Stimulated activated naive CD4-positive, alpha-beta T cell treated with Interleukin-2 at 50 U/mL for 16 hours (primary cell): ENCODE results near the gene NAT9.

Experiments used
- DNase-seq: peaks from one replicate; lab custom pipeline; 2025; lab: John Stamatoyannopoulos, UW

The NAT9 gene

DNA sequence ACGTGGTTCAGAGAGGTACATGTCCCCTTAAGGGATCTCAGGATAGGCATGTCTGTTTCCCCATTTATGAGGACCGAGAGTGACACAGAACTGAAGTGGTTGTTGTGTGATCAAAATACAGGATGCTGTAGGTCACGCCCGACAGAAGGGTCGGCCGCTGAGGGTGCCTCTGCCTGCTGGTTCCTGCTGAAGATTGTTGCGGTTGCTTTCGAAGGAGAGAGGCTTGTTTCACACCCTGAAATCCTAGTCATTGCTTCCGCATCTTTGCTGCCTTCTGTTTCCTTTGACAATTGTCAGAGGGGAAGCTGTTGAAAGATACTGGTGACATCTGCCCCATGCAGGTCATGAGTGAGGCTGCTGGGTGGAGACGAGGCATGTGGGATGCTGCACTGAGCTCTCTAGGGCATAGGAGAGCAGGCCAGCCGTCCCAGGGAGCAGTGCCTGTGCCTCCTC is 3.8 kb upstream of the NAT9 start:
- DNase-seq = peak; percentile 62

DNA sequence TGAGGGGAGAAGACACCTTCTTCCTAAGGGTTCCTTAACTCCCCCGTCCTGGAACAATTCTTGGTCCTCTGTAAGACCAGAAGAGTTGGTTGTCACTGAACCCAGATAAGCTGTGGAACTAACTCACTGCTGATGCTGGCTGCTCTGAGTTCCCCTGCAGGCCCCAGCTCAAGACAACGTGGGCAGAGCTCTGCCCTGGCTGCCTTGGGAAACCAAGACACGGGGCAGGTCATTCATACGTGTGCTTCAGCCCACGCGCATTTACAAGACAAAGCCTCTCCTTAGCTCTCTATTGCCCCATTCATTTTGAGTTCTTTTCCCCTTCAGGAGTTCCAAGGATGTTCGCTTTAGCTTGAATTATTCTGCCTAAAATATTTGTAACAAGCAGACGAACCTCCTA is 3.4 kb upstream of the NAT9 start:
- peak; percentile 11 for DNase-seq

DNA sequence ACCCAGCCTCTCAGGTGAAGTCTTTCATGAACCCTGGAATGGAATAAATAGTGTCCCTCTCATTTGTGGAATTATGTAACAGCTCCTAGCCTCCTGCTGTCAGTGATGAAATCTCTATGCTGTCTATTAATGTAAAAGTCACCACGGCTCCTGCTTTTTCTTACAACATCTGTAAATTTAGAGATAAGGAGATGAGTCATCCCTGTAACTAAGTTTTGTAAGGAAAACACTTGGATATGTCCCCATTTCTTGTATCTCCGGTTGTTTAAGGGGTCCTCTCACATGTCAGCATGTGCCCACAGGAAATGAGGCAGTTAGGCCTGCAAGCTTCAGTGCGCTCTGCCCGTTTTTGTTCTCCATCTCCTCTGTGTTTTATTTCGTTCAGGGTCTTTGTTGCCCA is 2.8 kb upstream of the NAT9 start:
- DNase-seq = no peak

DNA sequence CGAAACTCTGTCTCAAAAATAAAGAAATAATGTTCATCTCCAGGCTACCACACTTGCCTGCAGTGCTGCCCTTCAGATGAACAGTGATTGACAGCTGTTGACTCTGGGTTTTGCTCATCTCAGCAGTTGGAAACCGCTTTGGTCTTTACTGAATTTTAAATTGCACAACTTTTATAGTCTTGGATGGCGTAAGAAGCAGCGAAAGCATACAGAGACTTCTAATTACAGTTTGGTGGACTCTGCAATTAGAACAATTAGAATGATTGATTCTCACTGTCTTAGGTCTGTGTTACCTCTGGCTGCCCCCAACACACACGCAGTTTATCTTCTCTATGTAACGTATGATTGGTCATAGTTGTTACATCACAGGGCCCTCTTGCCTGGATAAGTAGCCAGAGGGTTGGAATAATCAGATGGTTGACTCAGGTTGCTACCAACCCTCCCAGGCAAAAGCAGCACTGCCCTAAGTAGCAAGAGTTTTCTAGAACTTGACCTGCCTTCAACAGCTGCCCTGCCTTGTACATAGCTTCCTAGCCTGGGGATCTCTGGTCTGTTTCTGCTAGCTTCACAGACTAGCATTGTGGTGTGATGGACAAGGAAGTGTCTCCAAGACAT is 1.9 kb upstream of the NAT9 start:
- no peak for DNase-seq

DNA sequence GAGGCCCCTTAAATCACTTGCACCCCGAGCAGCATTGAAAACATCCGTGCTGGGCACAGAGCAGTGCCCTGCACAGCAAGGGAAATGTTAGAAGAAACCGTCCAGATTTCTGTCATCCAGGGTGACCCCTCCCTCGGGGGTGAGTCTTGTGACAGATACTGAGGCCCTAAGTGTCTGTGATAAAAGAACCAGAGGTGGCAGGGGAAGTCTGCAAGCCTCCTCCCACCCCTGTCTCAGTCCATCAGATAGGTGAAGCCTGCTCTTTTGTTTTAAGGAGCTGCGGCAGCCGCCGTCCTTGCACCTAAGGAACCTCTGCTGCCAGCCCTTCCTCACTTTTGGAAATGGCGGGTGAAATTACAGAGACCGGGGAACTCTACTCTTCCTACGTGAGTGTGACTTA is 845 bp upstream of the NAT9 start:
- DNase-seq = no peak

DNA sequence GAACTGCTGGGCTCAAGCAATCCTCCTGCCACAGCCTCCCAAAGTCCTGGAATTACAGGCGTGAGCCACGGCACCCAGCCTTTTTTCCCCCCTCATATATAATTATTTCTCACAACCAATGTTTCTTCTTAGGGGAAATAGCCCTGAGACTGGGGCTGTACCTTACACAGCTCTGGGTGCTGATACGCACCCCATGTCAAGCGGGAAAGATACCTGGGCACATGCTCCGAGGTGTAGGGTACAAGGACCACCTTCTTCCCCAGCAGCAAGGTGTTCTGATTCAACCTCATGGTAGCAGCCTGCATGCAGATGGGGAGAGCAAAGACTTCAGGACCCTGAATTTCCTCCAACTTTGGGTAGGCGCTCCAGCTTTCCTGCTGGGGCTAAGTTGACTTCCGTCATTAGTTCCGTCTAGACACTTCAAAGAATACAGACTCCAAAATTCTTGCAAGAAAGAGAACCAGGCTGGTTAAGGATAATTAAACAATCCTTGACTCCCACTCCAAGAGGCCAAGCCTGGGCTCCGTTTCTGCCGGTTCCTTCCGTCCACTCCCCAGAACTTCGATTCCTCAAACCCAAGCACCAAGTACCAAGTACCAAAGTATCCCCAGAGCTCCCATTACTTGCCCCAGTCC is 619 bp downstream of the NAT9 start:
- no peak for DNase-seq

DNA sequence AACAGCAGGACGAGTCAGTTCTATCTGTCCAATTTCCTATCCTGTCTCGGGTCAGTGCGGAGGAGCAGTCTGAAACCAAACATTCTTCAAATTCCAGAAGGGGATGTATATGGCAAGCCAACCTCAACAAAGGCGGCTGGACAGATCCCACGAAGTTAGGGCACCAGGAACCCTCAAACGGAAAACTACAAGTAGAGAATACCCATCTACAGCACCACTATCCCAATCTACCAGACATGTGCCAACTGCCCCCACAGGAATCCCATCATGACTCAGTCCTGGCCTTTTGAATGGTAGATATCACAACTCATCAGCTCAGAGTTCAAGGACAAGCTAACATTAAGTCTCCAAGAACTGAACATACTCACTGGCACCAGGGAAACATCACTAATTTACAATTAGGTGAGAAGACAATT is 2.3 kb downstream of the NAT9 start:
- no peak for DNase-seq

DNA sequence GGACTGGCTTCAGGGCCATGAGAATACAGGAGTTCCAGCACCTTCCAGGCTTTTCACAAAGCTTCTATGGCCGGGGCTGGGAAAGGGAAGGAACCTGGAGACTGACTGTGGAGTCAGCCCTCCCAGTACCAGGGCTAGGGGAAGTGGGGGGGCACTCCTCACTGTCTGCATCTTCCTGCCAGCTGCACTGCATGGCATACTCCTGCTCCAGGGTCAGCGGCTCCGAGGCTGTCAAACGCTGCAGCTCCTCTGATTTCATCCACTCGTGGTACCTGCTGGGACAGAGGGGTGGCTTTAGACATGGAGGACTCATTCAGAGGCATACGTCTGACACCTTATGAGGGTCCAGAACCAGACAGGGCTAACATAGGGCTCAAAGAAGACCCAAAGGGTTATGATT is 2.7 kb downstream of the NAT9 start:
- no peak for DNase-seq

DNA sequence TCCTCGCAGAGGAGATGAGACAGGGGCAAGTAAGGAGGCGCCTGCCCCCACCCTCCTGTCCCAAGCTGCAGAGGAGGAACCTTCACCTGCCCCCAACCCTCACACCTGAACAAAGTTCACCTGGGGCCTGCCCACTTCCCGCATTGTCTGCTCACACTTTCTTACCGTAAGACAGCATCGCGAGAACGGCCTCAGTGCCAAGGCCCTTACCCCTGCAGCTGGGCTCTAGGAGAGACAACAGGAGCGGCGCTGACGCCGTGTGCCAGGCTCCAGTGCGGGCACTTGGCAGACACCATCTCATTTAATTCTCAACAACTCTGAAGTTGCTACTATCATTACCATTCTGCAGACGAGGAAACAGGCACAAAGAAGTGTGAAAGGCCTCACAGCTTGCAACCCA is 4.1 kb downstream of the NAT9 start:
- no peak for DNase-seq

DNA sequence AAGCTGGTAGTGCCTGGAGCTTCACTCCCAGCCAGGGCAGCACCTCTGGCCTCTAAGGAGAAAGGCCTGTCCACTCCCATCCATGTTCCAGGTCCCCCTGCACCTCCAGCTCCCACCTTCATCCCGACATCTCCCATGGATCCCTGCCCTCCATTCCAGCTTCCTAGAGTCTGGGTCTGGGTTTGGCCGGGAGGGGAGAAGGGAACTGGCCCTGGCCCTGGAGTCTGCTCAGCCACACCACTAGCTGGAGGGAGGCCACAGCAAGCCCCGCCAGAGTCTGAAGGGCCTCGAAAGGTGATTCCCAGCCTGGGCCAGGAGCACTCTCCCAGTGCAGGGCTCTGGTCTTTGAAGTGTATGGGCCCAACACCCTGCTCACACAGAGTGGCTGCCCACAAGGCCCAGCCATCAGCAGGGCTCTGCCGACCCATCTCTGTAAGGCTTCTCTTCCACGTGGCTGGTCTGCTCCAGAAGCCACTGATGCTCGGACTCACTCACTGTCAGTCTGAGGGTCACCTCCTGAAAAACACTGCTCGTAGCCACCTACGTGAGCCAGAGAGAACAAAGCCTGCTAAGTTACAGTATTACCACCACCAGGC is 4.7 kb downstream of the NAT9 start:
- DNase-seq = no peak

DNA sequence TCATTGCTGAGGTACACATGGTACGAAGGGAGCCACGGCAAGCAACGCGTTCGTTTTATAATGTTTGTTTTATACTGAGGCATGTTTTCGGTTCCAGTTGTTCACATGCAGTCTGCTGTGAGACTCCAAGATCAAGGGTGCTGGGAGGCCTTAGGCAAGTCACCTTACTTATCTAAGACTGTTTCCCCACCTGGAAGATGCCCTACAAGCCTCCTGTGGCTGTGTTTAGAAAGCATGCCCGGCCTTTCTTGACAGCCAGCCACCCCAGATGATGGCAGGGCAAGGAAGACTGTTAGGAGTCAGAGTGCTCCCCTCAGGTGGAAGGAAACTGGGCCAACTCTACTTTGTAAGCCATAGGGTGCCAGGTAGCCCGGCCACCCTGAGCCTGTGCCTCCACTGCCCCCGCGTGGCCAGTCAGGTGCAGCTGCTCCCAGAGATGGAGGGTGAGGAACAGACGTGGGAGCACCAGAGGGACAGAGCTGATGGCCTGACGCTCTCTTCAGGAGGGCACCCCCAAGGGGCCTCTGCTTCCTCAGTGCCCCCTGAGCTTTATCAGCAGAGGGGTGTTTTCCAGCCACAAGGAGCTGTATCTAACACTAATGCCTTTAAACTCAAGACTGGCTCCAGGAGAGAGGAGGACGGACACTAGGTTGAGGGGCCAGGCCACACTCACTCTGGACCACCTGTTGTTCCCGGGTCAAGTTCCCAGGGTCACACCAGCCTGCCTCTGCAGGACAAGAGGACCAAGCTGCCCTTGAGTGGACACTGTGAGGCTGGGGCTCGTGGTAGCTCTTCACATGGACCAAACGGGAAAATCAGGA is 5.4 kb downstream of the NAT9 start:
- DNase-seq = peak; percentile 68

DNA sequence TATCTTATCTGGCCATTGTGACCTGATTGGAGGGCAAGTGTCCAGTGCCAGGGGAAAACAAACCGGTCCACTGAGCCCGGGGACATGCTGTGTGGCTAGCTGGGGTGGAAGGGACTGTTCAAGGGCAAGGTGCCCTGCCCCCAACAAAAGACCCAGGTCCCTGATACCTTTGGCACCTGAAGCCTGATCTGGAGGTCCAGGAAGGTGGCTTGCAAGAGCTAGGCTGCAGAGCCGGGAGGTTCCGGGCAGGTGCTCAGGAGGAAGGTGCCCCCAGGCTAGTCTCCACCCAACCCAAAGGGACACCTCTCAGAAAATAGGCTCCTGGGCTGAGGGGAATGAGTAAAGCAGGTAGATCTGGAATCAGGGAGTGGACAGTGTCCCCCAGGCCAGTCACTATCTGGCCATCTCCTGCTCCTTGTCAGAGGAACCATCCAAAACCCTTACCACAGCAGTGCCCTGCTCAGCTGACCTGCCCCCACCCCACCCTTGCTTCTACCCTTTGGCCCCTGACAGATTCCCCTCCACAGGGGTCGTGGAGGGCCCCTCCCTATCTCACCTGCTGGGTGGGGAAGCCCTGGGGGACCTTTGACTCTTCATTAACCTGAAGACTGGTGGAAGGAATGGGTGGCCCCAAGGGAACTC is 6.2 kb downstream of the NAT9 start:
- DNase-seq = no peak

DNA sequence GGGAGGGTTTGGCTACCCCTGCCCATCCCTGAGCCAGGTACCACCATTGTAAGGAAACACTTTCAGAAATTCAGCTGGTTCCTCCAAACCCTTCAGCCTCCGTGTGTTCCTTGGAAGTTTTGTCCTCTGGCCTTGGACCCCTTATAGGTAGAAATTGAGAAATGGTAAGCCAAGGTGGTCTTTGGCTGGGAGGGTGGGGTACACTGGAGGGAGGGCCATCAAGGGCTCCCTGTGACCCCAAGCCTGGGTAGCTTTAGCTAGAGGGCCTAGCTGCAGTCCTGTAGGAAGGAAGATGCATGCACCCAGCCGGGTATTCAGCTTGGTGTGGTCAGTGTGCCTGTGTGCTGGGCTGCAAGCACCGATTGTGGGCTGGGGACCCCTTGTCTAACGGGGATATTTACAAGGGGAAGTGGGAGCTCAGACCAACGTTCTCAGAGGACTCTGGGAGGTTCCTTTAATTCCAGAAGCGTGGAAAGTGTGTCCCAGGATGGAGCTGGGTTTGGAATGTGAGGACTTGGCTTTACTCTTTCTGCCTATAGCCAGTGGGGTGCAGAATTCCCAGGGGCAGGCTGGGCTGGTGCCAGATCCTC is 6.8 kb downstream of the NAT9 start:
- no peak for DNase-seq

DNA sequence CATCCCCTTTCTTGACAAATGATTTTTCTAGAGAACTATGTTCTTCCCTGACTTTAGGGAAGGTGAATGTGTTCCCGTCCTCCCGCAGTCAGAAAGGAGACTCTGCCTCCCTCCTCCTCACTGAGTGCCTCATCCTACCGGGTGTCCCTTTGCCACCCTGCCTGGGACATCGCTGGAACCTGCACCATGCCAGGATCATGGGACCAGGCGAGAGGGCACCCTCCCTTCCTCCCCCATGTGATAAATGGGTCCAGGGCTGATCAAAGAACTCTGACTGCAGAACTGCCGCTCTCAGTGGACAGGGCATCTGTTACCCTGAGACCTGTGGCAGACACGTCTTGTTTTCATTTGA is 7.4 kb downstream of the NAT9 start:
- DNase-seq = no peak

DNA sequence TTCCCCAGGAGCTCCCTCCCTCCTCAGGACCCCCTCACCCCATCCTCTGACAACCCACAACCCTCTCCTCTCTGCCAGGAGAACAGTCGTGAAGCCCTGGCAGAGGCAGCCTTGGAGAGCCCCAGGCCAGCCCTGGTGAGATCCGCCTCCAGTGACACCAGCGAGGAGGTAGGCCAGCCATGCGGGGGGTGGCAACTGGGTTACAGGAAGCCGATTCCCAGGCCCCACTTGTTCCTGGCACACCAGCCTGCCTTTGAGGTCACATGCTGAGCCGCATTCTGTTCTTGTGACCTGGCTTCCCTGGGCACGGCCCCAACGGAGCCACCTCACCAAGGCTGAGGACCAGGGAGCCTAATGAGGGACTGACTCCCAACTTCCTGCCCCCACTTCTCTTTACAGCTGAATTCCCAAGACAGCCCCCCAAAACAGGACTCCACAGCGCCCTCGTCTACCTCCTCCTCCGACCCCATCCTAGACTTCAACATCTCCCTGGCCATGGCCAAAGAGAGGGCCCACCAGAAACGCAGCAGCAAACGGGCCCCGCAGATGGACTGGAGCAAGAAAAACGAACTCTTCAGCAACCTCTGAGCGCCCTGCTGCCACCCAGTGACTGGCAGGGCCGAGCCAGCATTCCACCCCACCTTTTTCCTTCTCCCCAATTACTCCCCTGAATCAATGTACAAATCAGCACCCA is 7.9 kb downstream of the NAT9 start:
- DNase-seq = no peak

DNA sequence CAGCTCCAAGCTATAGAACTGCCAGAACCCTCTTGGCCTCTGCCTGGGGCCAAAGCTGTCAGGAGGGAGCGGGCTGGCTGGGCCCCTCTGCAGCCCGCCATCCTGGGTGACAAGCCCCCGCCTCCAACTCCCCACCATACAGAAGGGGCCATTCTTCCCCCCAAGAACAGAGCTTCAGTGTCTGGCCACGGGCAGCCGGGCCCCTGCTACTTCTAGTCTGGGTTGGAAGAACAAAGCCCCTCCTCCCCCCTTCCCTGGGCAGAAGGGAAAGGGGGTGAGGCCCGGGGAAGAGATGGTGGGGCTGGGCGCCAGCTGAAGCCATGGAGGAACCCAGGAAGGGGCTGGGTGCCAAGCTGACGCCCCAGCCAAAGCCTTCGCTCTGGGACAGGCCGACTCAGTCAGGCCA is 9.0 kb downstream of the NAT9 start:
- DNase-seq = no peak

DNA sequence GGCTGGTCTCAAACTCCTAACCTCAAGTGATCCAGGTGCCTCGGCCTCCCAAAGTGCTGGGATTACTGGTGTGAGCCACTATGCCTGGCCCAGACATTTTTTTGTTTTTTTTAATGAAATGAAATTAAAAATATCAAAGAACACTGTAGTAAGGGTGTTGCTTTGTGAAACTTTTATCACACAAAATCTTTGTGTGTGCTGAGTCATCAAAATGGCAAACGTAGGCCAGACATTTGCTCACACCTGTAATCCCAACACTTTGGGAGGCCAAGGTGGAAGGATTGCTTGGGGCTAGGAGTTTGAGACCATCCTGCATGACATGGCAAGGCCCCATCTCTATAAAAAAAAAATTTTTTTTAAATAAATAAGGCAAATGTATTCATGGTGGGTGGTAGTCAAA is 9.7 kb downstream of the NAT9 start:
- no peak for DNase-seq

DNA sequence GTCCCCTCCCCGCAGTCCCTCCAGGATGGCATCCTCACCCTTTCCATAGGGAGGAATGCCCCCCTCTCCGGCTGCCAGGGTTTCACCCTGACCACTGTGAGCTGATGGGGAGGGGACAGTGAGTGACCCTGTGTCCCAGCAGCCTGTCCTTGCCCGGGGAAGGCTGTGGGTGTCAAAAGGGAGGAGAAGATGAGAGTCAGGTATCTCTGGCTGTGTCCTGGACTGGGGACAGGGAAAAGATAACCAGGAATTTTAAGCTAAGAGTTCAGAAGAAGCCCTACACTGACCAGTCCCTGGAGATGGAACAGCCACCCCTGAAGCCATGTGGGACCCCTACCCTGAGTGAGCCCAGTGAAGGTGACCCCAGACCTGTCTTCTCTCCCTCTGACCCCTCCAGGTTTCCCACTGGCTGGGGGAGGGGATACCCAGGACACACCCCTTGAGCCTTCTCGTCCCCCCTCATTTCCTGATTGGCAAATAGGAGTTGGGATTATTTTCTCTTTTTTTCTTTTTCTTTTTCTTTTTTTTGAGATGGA is 11.3 kb downstream of the NAT9 start:
- no peak for DNase-seq

DNA sequence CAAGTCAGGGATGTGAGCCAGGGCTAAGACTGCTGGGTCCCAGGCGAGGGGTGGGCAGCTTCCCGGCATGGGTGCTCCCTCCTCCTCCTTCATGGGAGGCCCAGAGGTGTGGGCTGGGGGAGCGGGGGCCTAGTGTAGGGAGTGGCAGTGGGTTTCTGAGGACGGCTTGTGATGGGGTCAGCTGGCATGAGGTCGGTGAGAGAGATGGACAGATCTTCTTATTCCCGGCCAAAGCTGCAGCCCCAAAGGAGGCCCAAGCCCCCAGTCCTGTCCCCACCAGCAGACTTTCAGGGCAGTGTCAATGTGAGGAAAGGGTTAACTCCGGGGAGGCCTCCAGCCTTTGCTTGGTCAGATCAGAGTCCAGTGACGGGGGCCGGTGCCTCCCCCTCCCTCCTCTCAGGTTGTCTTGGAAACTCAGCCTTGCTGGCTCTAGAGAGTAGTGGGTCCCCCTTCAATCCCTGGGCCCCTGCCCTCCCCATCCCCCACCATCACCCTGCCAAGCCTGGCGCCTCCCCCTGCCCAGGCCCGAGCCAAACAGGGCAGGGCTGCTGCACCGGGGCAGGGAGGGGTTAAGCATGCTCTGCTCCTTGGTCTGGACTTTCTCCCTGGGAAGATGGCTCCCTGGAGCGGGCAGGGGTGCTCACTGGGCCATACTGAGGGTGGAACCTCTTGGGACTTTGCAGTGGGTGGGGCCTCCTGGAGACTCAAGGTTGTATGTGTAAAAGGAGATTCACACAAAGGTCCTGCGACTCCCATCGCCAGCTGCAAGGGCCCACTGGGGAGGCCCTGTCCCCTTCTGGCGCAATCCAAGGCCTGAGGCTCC is 12.4 kb downstream of the NAT9 start:
- DNase-seq = no peak

DNA sequence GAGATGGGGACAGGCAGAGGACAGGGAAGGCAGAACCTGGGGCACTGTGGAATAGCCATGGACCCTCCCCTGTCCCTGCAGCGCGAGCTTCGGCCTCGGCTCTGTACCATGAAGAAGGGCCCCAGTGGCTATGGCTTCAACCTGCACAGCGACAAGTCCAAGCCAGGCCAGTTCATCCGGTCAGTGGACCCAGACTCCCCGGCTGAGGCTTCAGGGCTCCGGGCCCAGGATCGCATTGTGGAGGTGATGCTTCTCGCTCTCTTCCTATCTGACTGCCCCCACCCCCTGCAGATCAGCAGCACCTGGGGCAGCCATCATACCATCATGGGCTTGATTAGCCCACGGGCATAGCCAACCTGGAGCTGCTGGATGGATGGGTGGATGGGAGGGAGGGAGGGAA is 14.2 kb downstream of the NAT9 start:
- no peak for DNase-seq
